HCT116 (cell line): ENCODE data around the gene RAB1A. TPM values are rescaled to one million over a fixed set of nuclear protein-coding genes. Genes with fewer than 3 reads are reported as not detected.

ENCODE experiments used
- ATAC-seq: fragments of 200-7000 bp; cut with Tn5 transposase; 2 replicates; pipeline ENCODE4 v1.9.1; 2020; ENCODE audit warnings: mild to moderate bottlenecking, moderate library complexity
- BruUV-seq: library from RNA; stranded (reverse); fragments of 400-500 nt; replicated peaks from 2 replicates; lab custom pipeline; 2021; lab: Mats Ljungman, UMichigan
- CTCF ChIA-PET: fragments of 300-600 bp; sonication (Branson Sonifier 250); formaldehyde crosslinking; loops from one replicate; lab custom pipeline; 2021; ENCODE audit warnings: antibody characterized with exemption; lab: Charles Lee
- POLR2A ChIA-PET: fragments of 300-600, 350-600 bp; sonication (Branson Sonifier 250); formaldehyde crosslinking; loops from one replicate; lab custom pipeline; 2021; ENCODE audit warnings: antibody characterized with exemption; lab: Charles Lee
- RAD21 ChIA-PET, 2 experiments: fragments of 300-600 bp; sonication (Branson Sonifier 250); formaldehyde crosslinking; loops; one replicate each; lab custom pipeline; 2023; ENCODE audit warnings: low total read pairs in 2 of 2; ENCODE audit not compliant: uncharacterized antibody in 2 of 2, unreplicated experiment in 2 of 2, low non-redundant PET in 1 of 2; lab: Charles Lee
- DNase-seq: peaks from one replicate; pipeline ENCODE4 v3.0.0-alpha.2; 2010; ENCODE audit warnings: low read depth, low spot score
- H2AFZ ChIP-seq: fragments of 200-600 bp; shearing (Covaris generic), sonication (generic); 2 replicates; pipeline ENCODE4 v1.6.1; 2017; ENCODE audit warnings: low read depth, mixed run types, mixed read lengths, antibody characterized with exemption, low read length; ENCODE audit not compliant: poor library complexity, severe bottlenecking
- H3K27ac ChIP-seq: 2 replicates; pipeline ENCODE4 v1.5.1; 2012; ENCODE audit warnings: low read depth, low read length
- H3K27me3 ChIP-seq: fragments of 200-600 bp; sonication (generic); 2 replicates; pipeline ENCODE4 v1.6.1; 2016; ENCODE audit warnings: mixed run types, low read length, mixed read lengths; ENCODE audit not compliant: insufficient read depth
- H3K36me3 ChIP-seq, 2 experiments: fragments of 200-500 bp in 1 of 2; fragments of 200-600 bp in 1 of 2; sonication (Bioruptor generic) in 1 of 2; sonication (generic) in 1 of 2; 2 replicates each; pipeline versions ENCODE4 v1.5.1 to v1.6.1; 2014 to 2016; ENCODE audit warnings: low read length in 2 of 2, inconsistent platforms in 1 of 2, mixed read lengths in 1 of 2, mixed run types in 1 of 2; ENCODE audit not compliant: insufficient read depth in 2 of 2, control insufficient read depth in 1 of 2
- H3K4me1 ChIP-seq, 2 experiments: fragments of 200-600 bp in 1 of 2; sonication (generic) in 1 of 2; 2 replicates each; pipeline versions ENCODE4 v1.5.1 to v1.6.1; 2012 to 2017; ENCODE audit warnings: low read length in 2 of 2, inconsistent platforms in 1 of 2, mild to moderate bottlenecking in 1 of 2, mixed read lengths in 1 of 2, mixed run types in 1 of 2, moderate library complexity in 1 of 2; ENCODE audit not compliant: insufficient read depth in 2 of 2, control insufficient read depth in 1 of 2
- H3K4me2 ChIP-seq: fragments of 200-600 bp; sonication (generic); 2 replicates; pipeline ENCODE4 v1.6.1; 2017; ENCODE audit warnings: mixed run types, low read length, mixed read lengths
- H3K4me3 ChIP-seq, 2 experiments: fragments of 200-600 bp in 1 of 2; sonication (generic) in 1 of 2; replicated peaks in 1 of 2; 2 replicates each; pipeline ENCODE4 v1.5.1; 2011 to 2016; ENCODE audit warnings: low read length in 2 of 2, control low read depth in 1 of 2, low read depth in 1 of 2, mild to moderate bottlenecking in 1 of 2, mixed read lengths in 1 of 2, mixed run types in 1 of 2
- H3K79me2 ChIP-seq: fragments of 200-600 bp; sonication (generic); 2 replicates; pipeline ENCODE4 v1.6.1; 2017; ENCODE audit warnings: mild to moderate bottlenecking, mixed run types, low read length, moderate library complexity, mixed read lengths; ENCODE audit not compliant: insufficient read depth
- H3K9ac ChIP-seq: fragments of 200-600 bp; sonication (generic); 2 replicates; pipeline ENCODE4 v1.6.1; 2016; ENCODE audit warnings: low read length, mixed read lengths
- H3K9me2 ChIP-seq: fragments of 200-600 bp; sonication (generic), shearing (Covaris generic); 2 replicates; pipeline ENCODE4 v1.6.1; 2017; ENCODE audit warnings: mixed run types, mild to moderate bottlenecking, moderate library complexity; ENCODE audit not compliant: insufficient read depth
- H3K9me3 ChIP-seq, 2 experiments: fragments of 200-500 bp in 1 of 2; fragments of 200-600 bp in 1 of 2; sonication (Bioruptor generic) in 1 of 2; sonication (generic) in 1 of 2; 2 replicates each; pipeline ENCODE4 v1.6.1; 2014 to 2017; ENCODE audit warnings: low read length in 2 of 2, mixed read lengths in 2 of 2, inconsistent platforms in 1 of 2, low read depth in 1 of 2, mild to moderate bottlenecking in 1 of 2, mixed run types in 1 of 2, moderate library complexity in 1 of 2; ENCODE audit not compliant: control insufficient read depth in 1 of 2, insufficient read depth in 1 of 2
- H4K20me1 ChIP-seq: fragments of 200-600 bp; sonication (generic), shearing (Covaris generic); 2 replicates; pipeline ENCODE4 v1.6.1; 2017; ENCODE audit warnings: mixed run types, mild to moderate bottlenecking, moderate library complexity; ENCODE audit not compliant: insufficient read depth
- ATF3 ChIP-seq: IDR thresholded peaks from 2 replicates; pipeline ENCODE4 v1.6.1; 2012
- CBX3 ChIP-seq: IDR thresholded peaks from 2 replicates; pipeline ENCODE4 v1.6.1; 2012; ENCODE audit warnings: low read depth
- CEBPB ChIP-seq: IDR thresholded peaks from 2 replicates; pipeline ENCODE4 v1.6.1; 2012; ENCODE audit warnings: low read depth
- EGR1 ChIP-seq: IDR thresholded peaks from 2 replicates; pipeline ENCODE4 v1.6.1; 2012; ENCODE audit warnings: low read depth
- EZH2phosphoT487 ChIP-seq: fragments of 200-600 bp; IDR thresholded peaks from 2 replicates; pipeline ENCODE4 v1.6.1; 2018; ENCODE audit warnings: antibody characterized with exemption, borderline replicate concordance
- FOSL1 ChIP-seq: IDR thresholded peaks from 2 replicates; pipeline ENCODE4 v1.6.1; 2012; ENCODE audit warnings: low read depth
- POLR2AphosphoS5 ChIP-seq: IDR thresholded peaks from 2 replicates; pipeline ENCODE4 v1.6.1; 2011; ENCODE audit warnings: mild to moderate bottlenecking, low read depth, low read length, moderate library complexity
- REST ChIP-seq: IDR thresholded peaks from 2 replicates; pipeline ENCODE4 v1.6.1; 2012; ENCODE audit warnings: low read depth
- YY1 ChIP-seq: IDR thresholded peaks from 2 replicates; pipeline ENCODE4 v1.6.1; 2011; ENCODE audit warnings: low read length, low read depth, moderate library complexity, mild to moderate bottlenecking; ENCODE audit not compliant: insufficient replicate concordance; ENCODE audit errors: extremely low read depth
- ZBTB33 ChIP-seq: IDR thresholded peaks from 2 replicates; pipeline ENCODE4 v1.6.1; 2011; ENCODE audit warnings: mild to moderate bottlenecking, low read length, moderate library complexity; ENCODE audit not compliant: insufficient replicate concordance; ENCODE audit errors: extremely low read depth
- intact Hi-C: fragments of 100-400 bp; cut with micrococcal nuclease; formaldehyde crosslinking; loops from 2 replicates; pipeline ENCODE4 v1.10.0; 2022
- total RNA-seq: library from RNA; stranded (reverse); gene quantifications from one replicate; pipeline ENCODE4 v1.2.1, GENCODE V29; 2021; ENCODE audit not compliant: unreplicated experiment

RAB1A gene
- total RNA-seq, 1 experiment from 2014 or later: 131 TPM

GRCh38 chr2:65165558-65165957 lies 35.7 kb upstream of the RAB1A start:
- Histone ChIP-seq H2AFZ (no peak overlapping the region), H4K20me1 (no peaks in the 10 kb centered on the region), H3K4me2 (no peak overlapping the region), H3K27me3 (no peaks in the 10 kb centered on the region), H3K27ac (no peak overlapping the region), H3K9ac (no peak overlapping the region), H3K4me3 (no peak overlapping the region), H3K36me3 (no peaks in the 10 kb centered on the region), H3K4me1 (peaks cover 4 to 22% of the 10 kb centered on the region in 2 experiments; a peak in 3 of 4 replicates), H3K9me2 (no peaks in the 10 kb centered on the region), H3K79me2 (no peaks in the 10 kb centered on the region), H3K9me3 (no peaks in the 10 kb centered on the region)
- DNase-seq: no peak
- BruUV-seq: no TSS peak
- TF ChIP-seq CEBPB: no peak
- no peak for TF ChIP-seq EZH2phosphoT487
- TF ChIP-seq EGR1: no peak
- no peak for TF ChIP-seq YY1
- no peak for TF ChIP-seq ATF3
- no peak for TF ChIP-seq ZBTB33
- no peak for TF ChIP-seq FOSL1
- no peak for TF ChIP-seq REST
- no peak for TF ChIP-seq POLR2AphosphoS5
- TF ChIP-seq CBX3: no peak
- intact Hi-C loops: loop anchor here (5.0 kb wide), 1 partner anchor 248 kb away; no protein-coding TSS in a partner anchor
- ChIA-PET POLR2A (no interaction called here), CTCF (no interaction called here), RAD21 (no interaction called here)
- ATAC-seq: no peak
